IgD-negative memory B cell (primary cell): ENCODE data around the gene SAMHD1. TPM values are rescaled to one million over a fixed set of nuclear protein-coding genes. Genes with fewer than 3 reads are reported as not detected.
"Not testable (repeated sequence)": the region's sequence is repeated elsewhere in the genome, so short reads cannot be mapped to it uniquely, and the experiment has no call there.

ENCODE experiments used
- H3K27ac Mint-ChIP-seq, 3 donors: one replicate each; pipeline ENCODE4 v1.8.0; 2020 to 2022; ENCODE audit warnings: mild to moderate bottlenecking in 3 of 3, mixed read lengths in 3 of 3, moderate library complexity in 1 of 3
- H3K27me3 Mint-ChIP-seq: one replicate; pipeline ENCODE4 v1.8.0; 2021; ENCODE audit warnings: mixed read lengths
- H3K36me3 Mint-ChIP-seq: one replicate; pipeline ENCODE4 v1.8.0; 2020; ENCODE audit warnings: mild to moderate bottlenecking, mixed read lengths
- H3K4me1 Mint-ChIP-seq, 3 donors: one replicate each; pipeline ENCODE4 v1.8.0; 2020 to 2022; ENCODE audit warnings: mixed read lengths in 3 of 3, mild to moderate bottlenecking in 1 of 3
- H3K4me3 Mint-ChIP-seq, 4 donors: one replicate each; pipeline ENCODE4 v1.8.0; 2020 to 2022; ENCODE audit warnings: mild to moderate bottlenecking in 4 of 4, mixed read lengths in 4 of 4, moderate library complexity in 3 of 4
- H3K9me3 Mint-ChIP-seq, 3 donors: one replicate each; pipeline ENCODE4 v1.8.0; 2020 to 2021; ENCODE audit warnings: mixed read lengths in 3 of 3, mild to moderate bottlenecking in 1 of 3
- polyA plus RNA-seq: library from polyadenylated mRNA; unstranded; fragments of 300-500 nt; fragmentation: Illumina TruSeq; gene quantifications from one replicate; pipeline ENCODE4 v1.2.3, GENCODE V29; 2021

SAMHD1 gene
- polyA plus RNA-seq, 1 donor from 2014 or later, result 23.2 TPM

DNA sequence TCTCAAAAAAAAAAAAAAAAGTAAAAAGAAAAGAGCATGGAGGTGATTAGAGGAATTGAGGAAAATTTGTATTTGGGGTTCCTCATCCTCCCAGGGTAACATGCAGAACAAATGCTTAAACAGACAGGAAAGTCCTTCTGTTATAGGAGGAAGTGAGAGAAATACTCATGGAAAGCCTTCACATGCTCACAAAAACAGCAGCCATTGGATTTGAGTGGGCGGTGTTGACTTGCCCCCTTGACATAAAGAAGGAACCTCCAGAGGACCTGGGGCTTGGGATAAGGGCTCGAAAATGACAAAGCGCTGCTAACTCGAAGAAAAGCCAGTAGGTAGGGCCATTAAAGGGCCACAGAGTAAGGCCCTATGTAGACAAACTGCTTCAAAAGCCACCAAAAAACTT lies 17.5 kb upstream of the SAMHD1 start:
- Mint-ChIP-seq H3K36me3 (peaks cover 2% of the 10 kb centered on the region), H3K9me3 (no peaks in the 10 kb centered on the region), H3K27ac (no peak overlapping the region), H3K4me3 (peak overlapping the region in 2 of 4 donors; percentile 7 to 80), H3K4me1 (peaks cover 1 to 12% (median 10%) of the 10 kb centered on the region in 3 donors), H3K27me3 (no peaks in the 10 kb centered on the region)

DNA sequence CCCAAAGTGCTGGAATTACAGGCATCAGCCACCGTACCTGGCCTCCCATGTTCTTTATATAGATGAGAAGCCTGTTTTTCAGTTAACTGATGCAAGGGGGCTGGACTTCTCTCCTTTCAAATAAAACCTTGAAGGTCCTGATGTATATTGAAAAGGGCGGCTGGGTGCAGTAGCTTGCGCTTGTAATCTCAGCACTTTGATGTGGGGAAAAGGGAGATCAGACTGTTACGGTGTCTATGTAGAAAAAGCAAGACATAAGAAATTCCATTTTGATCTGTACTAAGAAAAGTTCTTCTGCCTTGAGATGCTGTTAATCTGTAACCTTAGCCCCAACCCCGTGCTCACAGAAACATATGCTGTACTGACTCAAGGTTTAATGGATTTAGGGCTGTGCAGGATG lies 16.1 kb upstream of the SAMHD1 start:
- Mint-ChIP-seq H3K27me3 (no peaks in the 10 kb centered on the region), H3K4me3 (no peak overlapping the region), H3K27ac (no peak overlapping the region), H3K36me3 (peaks cover 1% of the 10 kb centered on the region), H3K4me1 (peaks cover 1 to 12% (median 8%) of the 10 kb centered on the region in 3 donors), H3K9me3 (no peaks in the 10 kb centered on the region)

DNA sequence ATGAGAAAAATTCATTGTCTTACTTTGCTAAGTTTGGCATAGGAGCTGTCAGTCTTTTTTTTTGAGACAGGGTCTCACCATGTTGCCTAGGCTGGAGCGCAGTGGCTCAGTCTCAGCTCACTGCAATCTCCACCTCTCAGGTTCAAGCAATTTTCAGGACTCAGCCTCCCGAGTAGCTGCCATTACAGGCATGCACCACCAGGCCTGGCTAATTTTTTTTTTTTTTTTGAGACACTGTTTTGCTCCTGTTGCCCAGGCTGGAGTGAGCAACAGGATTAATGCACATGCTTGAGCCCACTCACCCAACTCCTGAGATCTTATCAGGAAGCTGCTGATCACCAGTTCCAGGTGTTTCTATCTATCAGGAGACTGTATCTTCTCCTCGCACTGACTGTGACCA lies 15.5 kb upstream of the SAMHD1 start:
- H3K27ac Mint-ChIP-seq, H3K4me3 Mint-ChIP-seq, H3K9me3 Mint-ChIP-seq, H3K36me3 Mint-ChIP-seq, H3K27me3 Mint-ChIP-seq: not testable (repeated sequence)
- H3K4me1 Mint-ChIP-seq, result peaks cover 1 to 12% (median 8%) of the 10 kb centered on the region in 3 donors

DNA sequence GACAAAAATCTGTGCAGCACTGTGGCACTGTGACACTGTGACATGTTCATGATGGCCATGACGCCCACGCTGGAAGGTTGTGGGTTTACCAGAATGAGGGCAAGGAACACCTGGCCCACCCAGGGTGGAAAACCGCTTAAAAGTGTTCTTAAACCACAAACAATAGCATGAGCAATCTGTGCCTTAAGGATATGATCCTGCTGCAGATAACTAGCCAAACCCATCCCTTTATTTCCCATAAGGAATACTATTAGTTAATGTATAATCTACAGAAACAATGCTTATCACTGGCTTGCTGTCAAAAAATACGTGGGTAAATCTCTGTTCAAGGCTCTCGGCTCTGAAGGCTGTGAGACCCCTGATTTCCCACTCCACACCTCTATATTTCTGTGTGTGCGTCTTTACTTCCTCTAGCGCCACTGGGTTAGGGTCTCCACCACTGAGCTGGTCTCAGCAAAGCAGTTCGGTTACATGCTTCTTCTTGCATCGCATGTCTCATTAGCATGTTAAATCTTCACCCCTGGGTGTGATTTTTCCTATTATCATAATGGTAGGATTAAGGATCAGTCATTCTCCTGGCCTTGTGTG lies 10.9 kb upstream of the SAMHD1 start:
- H3K27me3 Mint-ChIP-seq, H3K4me1 Mint-ChIP-seq, H3K9me3 Mint-ChIP-seq, H3K4me3 Mint-ChIP-seq, H3K27ac Mint-ChIP-seq, H3K36me3 Mint-ChIP-seq: not testable (repeated sequence)

DNA sequence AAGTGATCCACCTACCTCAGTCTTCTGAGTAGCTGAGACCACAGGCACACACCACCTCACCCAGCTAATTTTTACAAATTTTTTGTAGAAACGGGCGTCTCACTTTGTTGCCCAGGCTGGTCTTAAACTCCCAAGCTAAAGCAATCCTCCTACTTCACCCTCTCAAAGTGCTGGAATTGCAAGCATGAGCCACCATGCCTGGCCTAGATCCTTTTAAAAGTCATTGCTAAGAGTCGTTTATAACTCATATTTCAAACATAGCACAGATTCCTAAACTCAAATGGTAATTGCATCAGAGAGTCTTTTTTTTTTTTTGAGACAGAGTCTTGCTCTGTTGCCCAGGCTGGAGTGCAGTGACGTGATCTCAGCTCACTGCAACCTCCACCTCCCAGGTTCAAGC lies 7.7 kb upstream of the SAMHD1 start:
- Mint-ChIP-seq H3K9me3 (peaks cover 0 to 2% (median 0%) of the 10 kb centered on the region in 3 donors), H3K4me1 (no peaks in the 10 kb centered on the region), H3K27ac (no peak overlapping the region), H3K36me3 (no peaks in the 10 kb centered on the region), H3K27me3 (no peaks in the 10 kb centered on the region), H3K4me3 (no peak overlapping the region)

DNA sequence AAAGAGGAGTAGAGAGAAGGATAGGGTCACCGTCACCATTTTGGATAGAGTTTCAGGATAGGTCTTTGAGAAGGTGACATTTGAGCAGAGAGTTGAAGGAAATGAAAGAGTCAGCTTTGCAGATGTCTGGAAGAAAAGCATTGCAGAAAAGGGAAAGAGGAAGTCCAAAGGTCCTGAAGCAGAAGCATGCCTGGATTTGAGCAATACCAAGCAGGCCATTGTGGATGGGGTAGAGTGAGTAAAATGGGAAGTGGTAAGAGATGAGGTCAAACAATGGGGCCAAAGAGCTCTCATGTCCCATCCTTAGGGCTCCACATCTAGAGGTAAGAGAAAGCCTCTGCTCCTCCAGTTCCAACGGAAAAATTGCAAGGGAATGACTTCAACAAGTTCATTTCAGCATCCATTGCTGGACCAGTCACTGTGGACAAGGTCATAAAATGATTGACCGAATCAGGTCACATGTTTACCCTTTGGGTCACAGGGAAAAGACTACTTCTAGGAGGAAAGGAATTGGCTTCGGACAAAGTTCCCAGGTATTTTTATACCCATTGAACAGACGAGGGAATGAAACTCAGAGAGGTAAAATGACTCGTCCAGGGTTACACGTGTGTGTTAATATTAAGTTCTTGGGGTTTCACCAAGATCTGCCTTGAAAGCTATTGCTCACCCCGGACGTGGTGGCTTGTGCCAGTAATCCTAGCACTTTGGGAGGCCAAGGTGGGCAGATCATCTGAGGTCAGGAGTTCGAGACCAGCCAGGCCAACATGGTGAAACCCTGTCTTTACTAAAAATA lies 6.6 kb upstream of the SAMHD1 start:
- Mint-ChIP-seq H3K36me3 (no peaks in the 10 kb centered on the region), H3K27me3 (no peaks in the 10 kb centered on the region), H3K27ac (no peak overlapping the region), H3K9me3 (peaks cover 0 to 2% (median 0%) of the 10 kb centered on the region in 3 donors), H3K4me3 (peak overlapping the region in 1 of 4 donors; percentile 44), H3K4me1 (no peaks in the 10 kb centered on the region)

DNA sequence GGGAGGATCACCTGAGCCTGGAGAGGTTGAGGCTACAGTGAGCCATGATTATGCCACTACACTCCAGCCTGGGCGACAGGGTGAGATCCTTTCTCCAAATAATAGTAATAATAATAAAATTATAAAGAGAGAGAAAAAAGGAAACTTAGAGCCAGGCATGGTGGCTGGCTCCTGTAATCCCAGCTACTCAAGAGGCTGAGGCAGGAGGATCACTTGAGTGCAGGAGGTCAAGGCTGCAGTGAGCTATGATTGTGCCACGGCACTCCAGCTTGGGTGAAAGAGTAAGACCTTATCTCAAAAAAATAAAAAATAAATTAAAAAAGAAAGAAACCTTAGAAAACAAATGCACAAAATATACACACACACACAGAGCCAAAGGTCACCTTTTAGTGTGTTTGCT lies 5.2 kb upstream of the SAMHD1 start:
- Mint-ChIP-seq H3K4me3 (no peak overlapping the region), H3K27me3 (no peaks in the 10 kb centered on the region), H3K36me3 (no peaks in the 10 kb centered on the region), H3K27ac (no peak overlapping the region), H3K9me3 (peaks cover 0 to 2% (median 0%) of the 10 kb centered on the region in 3 donors), H3K4me1 (peaks cover under 1 to 2% (median 1%) of the 10 kb centered on the region in 3 donors)

DNA sequence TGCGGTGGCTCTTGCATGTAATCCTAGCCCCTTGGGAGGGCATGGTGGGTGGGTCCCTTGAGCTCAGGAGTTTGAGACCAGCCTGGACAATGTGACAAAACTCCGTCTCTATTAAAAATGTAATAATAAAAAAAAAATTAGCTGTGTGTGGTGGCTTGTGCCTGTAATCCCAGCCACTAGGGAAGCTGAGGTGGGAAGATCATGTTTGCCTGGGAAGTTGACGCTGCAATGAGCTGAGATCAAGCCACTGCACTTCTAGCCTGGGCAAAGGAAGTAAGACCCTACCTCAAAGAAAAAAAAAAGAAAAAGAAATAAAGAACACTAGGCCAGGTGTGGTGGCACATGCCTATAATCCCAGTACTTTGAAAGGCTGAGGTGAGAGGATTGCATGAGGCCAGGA lies 4.5 kb upstream of the SAMHD1 start:
- no peaks in the 10 kb centered on the region for H3K36me3 Mint-ChIP-seq
- H3K27ac Mint-ChIP-seq, result no peak overlapping the region
- peaks cover 0 to 2% (median 0%) of the 10 kb centered on the region in 3 donors for H3K9me3 Mint-ChIP-seq
- peaks cover 2 to 6% (median 3%) of the 10 kb centered on the region in 3 donors for H3K4me1 Mint-ChIP-seq
- H3K27me3 Mint-ChIP-seq, result no peaks in the 10 kb centered on the region
- H3K4me3 Mint-ChIP-seq, result no peak overlapping the region

DNA sequence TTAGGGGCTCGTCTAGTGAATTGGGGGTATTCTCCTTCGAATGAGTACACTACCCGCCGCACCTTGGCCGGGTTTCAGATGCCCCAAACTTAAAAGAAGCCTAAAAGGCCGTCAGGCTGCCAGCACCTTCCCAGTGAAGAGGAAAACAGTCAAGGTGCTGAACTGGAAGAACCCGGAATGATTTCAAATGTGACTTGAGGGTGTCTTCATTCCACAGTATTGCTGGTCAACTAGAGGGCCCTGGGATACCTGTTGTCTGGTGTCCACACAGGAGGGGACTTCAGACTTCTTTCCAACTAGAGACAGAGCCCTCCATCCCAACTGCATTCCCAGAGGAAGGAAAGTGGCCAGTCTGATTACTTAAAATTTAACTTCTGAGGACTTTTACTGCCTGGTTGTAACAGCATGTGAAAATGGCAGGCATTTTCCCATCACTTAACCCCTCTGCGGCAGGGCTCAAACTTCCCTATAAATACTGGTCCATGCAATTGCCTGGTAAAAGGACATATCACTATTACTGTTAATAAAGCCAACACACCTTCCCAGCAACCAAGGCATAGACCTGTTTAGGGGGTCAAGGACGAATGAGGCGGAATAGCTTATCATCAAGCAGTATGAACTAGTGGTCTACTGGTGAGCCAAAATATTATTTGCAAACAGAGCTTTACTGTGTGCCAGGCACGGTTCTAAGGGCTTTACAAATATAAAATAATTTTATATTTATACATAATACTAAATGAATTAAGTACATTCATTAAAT lies 651 bp upstream of the SAMHD1 start:
- Mint-ChIP-seq H3K27me3 (no peaks in the 10 kb centered on the region), H3K4me1 (peaks cover 13 to 16% (median 14%) of the 10 kb centered on the region in 3 donors), H3K4me3 (peak overlapping the region; percentile 96 to 99 (median 97)), H3K36me3 (no peaks in the 10 kb centered on the region), H3K9me3 (no peaks in the 10 kb centered on the region), H3K27ac (peak overlapping the region in 2 of 3 donors; percentile 73 to 90)

DNA sequence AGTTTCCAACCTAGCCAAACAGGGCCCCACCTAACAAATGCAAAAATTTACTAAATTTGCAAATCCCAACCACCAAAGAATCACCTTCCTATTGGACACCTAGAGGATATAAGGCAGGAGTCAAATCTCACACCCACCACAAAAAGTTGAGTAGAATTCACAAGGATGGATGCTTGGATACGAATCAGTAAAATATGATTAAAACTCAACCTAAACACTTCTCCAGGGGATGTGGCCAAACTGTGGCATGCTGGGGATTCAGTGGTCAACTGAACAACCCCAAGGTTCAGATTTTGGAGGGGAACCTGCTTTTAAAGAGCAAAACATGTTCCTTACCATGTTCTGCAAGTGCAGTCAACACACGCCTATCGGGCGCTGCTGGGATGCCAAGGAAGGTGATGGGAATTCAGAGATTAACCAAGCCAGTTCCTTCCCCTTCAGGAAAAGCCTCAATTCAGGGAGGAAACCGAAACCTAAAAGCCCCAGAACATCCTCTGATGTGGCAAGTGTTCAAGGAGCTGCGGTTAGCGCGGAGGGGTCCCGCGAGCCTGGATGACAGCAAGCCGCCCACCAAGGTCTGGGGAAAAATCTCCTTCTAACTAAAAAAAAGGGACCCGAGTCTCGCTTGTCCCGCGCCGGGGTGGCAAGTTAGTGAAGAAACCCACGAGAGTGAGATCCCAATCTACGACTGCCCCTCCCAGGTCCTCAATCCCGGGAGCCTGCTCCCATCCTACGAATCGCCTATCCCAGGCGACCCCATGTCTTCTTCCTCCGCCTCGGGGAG lies 902 bp downstream of the SAMHD1 start:
- Mint-ChIP-seq H3K4me3 (peak overlapping the region; percentile 96 to 99 (median 97)), H3K4me1 (peaks cover 18 to 22% (median 18%) of the 10 kb centered on the region in 3 donors), H3K9me3 (no peaks in the 10 kb centered on the region), H3K27ac (peak overlapping the region; percentile 43 to 91 (median 71)), H3K27me3 (no peaks in the 10 kb centered on the region), H3K36me3 (no peaks in the 10 kb centered on the region)

DNA sequence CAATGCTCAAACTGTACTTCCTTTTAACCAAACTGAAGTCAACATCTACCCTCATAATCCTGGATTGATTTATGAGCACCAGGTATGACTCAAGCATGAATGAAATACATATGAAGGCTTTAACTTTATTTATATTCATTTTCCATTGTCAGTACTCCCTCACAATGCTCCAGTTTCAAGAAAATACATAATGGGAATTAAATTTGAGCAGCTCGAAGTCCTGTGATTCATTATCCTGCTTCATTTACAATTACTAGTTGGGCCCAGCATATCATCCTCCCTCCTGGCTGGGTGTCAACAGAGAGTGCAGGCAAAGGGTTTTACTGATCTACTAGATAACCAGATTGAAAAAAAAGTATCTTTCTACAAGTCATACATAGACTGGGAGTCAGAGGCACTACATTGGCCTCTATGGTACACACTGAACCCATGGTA lies 10.1 kb downstream of the SAMHD1 start:
- no peaks in the 10 kb centered on the region for H3K27me3 Mint-ChIP-seq
- H3K27ac Mint-ChIP-seq, result peak overlapping the region in 1 of 3 donors; percentile 20
- no peak overlapping the region for H3K4me3 Mint-ChIP-seq
- H3K36me3 Mint-ChIP-seq, result peaks cover 12% of the 10 kb centered on the region
- H3K4me1 Mint-ChIP-seq, result peaks cover 0 to 5% (median 2%) of the 10 kb centered on the region in 3 donors
- H3K9me3 Mint-ChIP-seq, result no peaks in the 10 kb centered on the region

DNA sequence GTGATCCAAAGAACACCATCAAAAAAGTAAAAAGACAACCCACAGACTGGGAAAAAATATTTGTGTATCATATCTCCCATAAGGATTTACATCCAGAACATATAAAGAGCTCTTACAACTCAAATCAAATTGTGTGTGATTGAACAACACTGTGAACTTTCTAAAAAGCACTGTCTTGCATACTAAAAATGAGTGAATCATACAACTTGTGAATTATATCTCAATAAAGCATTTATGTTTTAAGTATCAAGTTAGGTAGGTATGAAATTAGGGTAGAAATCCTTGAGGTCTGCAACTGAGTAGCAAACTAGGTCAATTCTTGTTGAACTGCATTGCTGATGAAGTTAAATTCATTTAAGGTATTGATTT lies 14.1 kb downstream of the SAMHD1 start:
- Mint-ChIP-seq H3K4me1 (peaks cover 0 to 2% (median 2%) of the 10 kb centered on the region in 3 donors), H3K27ac (no peak overlapping the region), H3K27me3 (no peaks in the 10 kb centered on the region), H3K9me3 (no peaks in the 10 kb centered on the region), H3K36me3 (peaks cover 12% of the 10 kb centered on the region), H3K4me3 (no peak overlapping the region)

DNA sequence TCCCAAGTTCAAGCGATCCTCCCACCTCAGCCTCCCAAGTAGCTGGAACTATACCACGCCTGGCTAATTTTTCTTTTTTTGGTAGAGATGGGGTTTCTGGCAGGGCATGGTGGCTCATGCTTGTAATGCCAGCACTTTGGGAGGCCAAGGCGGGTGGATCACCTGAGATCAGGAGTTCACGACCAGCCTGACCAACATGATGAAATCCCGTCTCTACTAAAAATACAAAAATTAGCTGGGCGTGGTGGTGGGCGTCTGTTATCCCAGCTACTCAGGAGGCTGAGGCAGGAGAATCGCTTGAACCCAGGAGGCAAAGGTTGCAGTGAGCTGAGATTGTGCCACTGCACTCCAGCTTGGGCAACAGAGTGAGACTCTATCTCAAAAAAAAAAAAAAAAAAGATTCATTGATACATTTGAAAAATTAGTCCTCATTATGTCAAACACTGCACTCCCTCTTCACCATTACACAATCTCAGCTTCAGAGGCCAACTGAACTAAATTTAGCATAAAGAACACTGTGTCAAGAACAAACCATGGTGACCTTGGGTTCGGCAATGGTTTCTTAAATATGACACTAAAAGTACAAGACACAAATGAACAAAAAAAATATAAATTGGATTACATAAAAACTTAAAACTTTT lies 14.6 kb downstream of the SAMHD1 start:
- H3K4me3 Mint-ChIP-seq, H3K27me3 Mint-ChIP-seq, H3K9me3 Mint-ChIP-seq, H3K4me1 Mint-ChIP-seq: not testable (repeated sequence)
- H3K36me3 Mint-ChIP-seq, result peaks cover 13% of the 10 kb centered on the region
- peak overlapping the region in 1 of 3 donors; percentile 77 for H3K27ac Mint-ChIP-seq

DNA sequence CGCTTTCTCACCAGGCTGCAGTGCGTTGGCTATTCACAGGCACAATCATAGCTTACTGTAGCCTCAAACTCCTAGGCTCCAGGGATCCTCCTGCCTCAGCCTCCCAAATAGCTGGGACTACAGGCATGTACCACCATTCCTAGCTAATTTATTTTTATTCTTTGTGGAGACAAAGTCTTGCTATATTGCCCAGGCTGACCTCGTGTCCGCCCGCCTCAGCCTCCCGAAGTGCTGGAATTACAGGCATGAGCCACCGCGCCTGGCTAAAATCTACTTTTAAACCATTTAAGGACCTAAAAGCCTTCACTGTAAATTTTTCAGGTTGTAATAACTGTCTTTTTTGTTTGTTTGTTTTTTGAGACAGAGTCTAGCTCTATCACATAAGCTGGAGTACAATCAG lies 15.2 kb downstream of the SAMHD1 start:
- Mint-ChIP-seq H3K27ac (peak overlapping the region in 1 of 3 donors; percentile 77), H3K4me1 (peaks cover 0 to 2% (median 2%) of the 10 kb centered on the region in 3 donors)

More for the DNA sequence above, 15.2 kb downstream of the SAMHD1 start:
- Mint-ChIP-seq H3K36me3 (peaks cover 13% of the 10 kb centered on the region), H3K4me3 (no peak overlapping the region), H3K9me3 (no peaks in the 10 kb centered on the region), H3K27me3 (no peaks in the 10 kb centered on the region)
